Sigmoid colon (tissue), 4 donors: Measurements from ENCODE around the gene LZTS3.

ENCODE experiments used
- EP300 ChIP-seq, 4 donors: sonication (generic); formaldehyde crosslinking; IDR thresholded peaks; one replicate each; pipeline ENCODE4 v1.6.1; 2017; ENCODE audit warnings: antibody characterized with exemption in 4 of 4
- POLR2A ChIP-seq, 2 donors: fragments of 450-650 bp; IDR thresholded peaks; one replicate each; pipeline ENCODE4 v1.6.1; 2016; ENCODE audit warnings: antibody characterized with exemption in 2 of 2, mild to moderate bottlenecking in 2 of 2, moderate library complexity in 2 of 2
- POLR2AphosphoS5 ChIP-seq, 4 donors: sonication (generic); formaldehyde crosslinking; IDR thresholded peaks; one replicate each; pipeline ENCODE4 v1.6.1; 2017; ENCODE audit warnings: antibody characterized with exemption in 4 of 4
- TF ChIP-seq, protein P1 (sequence below), 4 experiments: fragments of 450-650 bp in 3 of 4; fragments of 200-600 bp in 1 of 4; IDR thresholded peaks; one replicate each; pipeline ENCODE4 v1.5.1; 2016 to 2019; ENCODE audit warnings: antibody characterized with exemption in 4 of 4, mild to moderate bottlenecking in 3 of 4, moderate library complexity in 2 of 4

DNA sequence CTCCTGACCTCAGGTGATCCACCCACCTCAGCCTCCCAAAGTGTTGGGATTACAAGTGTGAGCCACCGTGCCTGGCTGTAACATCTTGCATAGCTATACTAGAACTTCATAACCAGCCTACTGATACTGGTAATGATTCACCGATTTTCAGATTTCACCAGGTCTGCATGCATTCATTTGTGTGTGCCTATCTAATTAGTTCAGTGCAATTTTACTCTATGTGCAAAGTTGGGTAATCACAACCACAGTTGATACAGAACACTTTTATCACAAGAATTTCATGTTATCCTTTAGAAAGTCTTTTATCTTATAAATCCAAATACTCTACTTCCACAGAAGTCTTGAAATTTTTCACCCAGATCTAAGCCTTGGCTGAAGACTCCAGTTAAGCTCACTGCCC, 35.9 kb downstream of the LZTS3 start:
- TF ChIP-seq, protein P1, sequence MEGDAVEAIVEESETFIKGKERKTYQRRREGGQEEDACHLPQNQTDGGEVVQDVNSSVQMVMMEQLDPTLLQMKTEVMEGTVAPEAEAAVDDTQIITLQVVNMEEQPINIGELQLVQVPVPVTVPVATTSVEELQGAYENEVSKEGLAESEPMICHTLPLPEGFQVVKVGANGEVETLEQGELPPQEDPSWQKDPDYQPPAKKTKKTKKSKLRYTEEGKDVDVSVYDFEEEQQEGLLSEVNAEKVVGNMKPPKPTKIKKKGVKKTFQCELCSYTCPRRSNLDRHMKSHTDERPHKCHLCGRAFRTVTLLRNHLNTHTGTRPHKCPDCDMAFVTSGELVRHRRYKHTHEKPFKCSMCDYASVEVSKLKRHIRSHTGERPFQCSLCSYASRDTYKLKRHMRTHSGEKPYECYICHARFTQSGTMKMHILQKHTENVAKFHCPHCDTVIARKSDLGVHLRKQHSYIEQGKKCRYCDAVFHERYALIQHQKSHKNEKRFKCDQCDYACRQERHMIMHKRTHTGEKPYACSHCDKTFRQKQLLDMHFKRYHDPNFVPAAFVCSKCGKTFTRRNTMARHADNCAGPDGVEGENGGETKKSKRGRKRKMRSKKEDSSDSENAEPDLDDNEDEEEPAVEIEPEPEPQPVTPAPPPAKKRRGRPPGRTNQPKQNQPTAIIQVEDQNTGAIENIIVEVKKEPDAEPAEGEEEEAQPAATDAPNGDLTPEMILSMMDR (IDR thresholded peaks at IDR 0.05) = no peak
- TF ChIP-seq POLR2A (IDR thresholded peaks at IDR 0.05) (no peak), EP300 (IDR thresholded peaks at IDR 0.05) (no peak), POLR2AphosphoS5 (IDR thresholded peaks at IDR 0.05) (no peak)
